ENCODE results near the gene TMEM131.

DNA sequence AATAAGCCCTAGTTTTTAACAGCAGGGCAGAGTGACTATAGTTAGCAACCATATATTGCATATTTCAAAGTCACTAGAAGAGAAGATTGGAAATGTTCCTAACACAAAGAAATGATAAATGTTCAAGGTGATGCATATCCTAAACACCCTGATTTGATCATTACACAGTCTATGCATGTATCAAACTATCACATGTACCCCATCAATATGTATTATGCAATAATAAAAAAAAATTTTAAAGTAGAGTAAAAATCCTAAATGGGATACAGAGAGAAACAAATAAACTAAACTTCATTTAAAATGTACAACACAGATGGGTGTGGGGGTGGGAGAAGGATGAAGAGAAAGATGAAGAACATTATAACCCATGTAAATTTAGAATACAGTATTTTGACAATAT is 93.9 kb downstream of the TMEM131 start:
- TF ChIP-seq, protein P1, sequence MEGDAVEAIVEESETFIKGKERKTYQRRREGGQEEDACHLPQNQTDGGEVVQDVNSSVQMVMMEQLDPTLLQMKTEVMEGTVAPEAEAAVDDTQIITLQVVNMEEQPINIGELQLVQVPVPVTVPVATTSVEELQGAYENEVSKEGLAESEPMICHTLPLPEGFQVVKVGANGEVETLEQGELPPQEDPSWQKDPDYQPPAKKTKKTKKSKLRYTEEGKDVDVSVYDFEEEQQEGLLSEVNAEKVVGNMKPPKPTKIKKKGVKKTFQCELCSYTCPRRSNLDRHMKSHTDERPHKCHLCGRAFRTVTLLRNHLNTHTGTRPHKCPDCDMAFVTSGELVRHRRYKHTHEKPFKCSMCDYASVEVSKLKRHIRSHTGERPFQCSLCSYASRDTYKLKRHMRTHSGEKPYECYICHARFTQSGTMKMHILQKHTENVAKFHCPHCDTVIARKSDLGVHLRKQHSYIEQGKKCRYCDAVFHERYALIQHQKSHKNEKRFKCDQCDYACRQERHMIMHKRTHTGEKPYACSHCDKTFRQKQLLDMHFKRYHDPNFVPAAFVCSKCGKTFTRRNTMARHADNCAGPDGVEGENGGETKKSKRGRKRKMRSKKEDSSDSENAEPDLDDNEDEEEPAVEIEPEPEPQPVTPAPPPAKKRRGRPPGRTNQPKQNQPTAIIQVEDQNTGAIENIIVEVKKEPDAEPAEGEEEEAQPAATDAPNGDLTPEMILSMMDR (IDR thresholded peaks at IDR 0.05) = no peak
- no peak for TF ChIP-seq POLR2A (IDR thresholded peaks at IDR 0.05)

All from testis (tissue), 2 donors.